ENCODE data around the gene FBXW8.

The FBXW8 gene

GRCh38 chr12:116958402-116959197 is 47.9 kb downstream of the FBXW8 start:
- TF ChIP-seq CTCF (IDR thresholded peaks at IDR 0.05): no peak
- DNase-seq (ENCODE audit: low spot score): no peak
- no peak overlapping the region for H3K27ac ChIP-seq
- no peak overlapping the region for H3K4me3 ChIP-seq

- TF ChIP-seq CTCF (IDR thresholded peaks at IDR 0.05): no peak
- Histone ChIP-seq H3K27ac (no peak overlapping the region), H3K4me3 (no peak overlapping the region)
- DNase-seq (ENCODE audit: low spot score): no peak
Observed at GRCh38 chr12:116959198-116959460, 48.4 kb downstream of the FBXW8 start.

- no peak for DNase-seq (ENCODE audit: low spot score)
- TF ChIP-seq CTCF (IDR thresholded peaks at IDR 0.05): no peak
- Histone ChIP-seq H3K4me3 (no peak overlapping the region), H3K27ac (no peak overlapping the region)
Observed at GRCh38 chr12:116959845-116960514, 49.2 kb downstream of the FBXW8 start.

GRCh38 chr12:116962197-116962596 is 51.4 kb downstream of the FBXW8 start:
- H3K27ac ChIP-seq: no peak overlapping the region
- TF ChIP-seq CTCF (IDR thresholded peaks at IDR 0.05): no peak
- H3K4me3 ChIP-seq: no peak overlapping the region
- DNase-seq (ENCODE audit: low spot score): no peak

GRCh38 chr12:116962783-116963356 is 52.1 kb downstream of the FBXW8 start:
- Histone ChIP-seq H3K4me3 (no peak overlapping the region), H3K27ac (no peak overlapping the region)
- DNase-seq (ENCODE audit: low spot score): no peak
- no peak for TF ChIP-seq CTCF (IDR thresholded peaks at IDR 0.05)

GRCh38 chr12:116964054-116965050 is 53.6 kb downstream of the FBXW8 start:
- DNase-seq (ENCODE audit: low spot score): no peak
- H3K27ac ChIP-seq: no peak overlapping the region
- TF ChIP-seq CTCF (IDR thresholded peaks at IDR 0.05): no peak

More at GRCh38 chr12:116964054-116965050, 53.6 kb downstream of the FBXW8 start:
- no peak overlapping the region for H3K4me3 ChIP-seq

Measured in coronary artery (tissue), 2 donors.